ENCODE measurements around the gene ILK.

The ILK gene

DNA sequence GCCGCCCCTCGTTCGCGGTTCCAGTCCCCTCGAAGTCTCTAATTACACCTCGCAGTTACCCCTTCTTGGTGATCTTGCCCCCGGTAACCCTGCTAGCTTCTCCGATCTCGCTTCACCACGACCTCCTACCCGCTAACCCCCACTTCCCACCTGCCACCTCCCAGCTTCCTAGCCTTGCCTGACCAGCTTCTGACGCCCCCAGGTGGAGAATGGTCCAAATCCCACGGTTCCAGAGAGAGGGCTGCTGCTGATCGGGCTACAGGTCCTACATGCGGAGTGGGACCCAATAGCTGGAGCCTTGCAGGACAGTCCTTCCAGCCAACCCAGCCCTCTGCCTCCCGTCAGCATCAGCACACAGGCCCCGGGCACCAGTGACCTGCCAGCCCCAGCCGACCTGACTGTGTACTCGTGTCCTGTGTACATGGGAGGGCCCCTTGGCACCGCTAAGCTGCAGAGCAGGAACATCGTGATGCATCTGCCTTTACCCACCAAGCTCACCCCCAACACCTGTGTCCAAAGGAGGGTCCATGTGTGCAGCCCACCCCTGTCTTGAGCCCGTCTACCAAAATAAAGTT is 32.1 kb upstream of the ILK start:
- DNase-seq (ENCODE audit: extremely low spot score, insufficient read length, low read depth) (no peak), FAIRE-seq (no peak)

DNA sequence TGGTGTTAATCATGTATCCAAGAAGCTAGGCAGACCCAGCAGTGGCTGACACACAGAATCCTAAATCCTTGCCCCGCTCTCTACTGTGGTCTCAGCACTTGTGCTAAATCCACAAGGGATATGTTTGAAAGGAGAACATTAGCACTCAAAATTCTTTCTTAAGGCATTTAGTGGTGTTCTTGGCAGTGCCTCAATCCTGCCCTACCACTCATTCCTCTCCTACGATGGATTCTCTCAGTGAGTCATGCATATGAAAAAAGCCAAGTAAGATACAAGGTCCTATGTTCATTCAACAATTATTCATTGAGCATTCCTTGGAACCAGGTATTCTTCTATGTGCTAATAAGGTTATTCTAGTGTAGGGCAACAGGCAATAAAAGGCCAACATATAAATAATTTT is 31.4 kb upstream of the ILK start:
- FAIRE-seq, result no peak
- DNase-seq (ENCODE audit: extremely low spot score, insufficient read length, low read depth), result no peak

DNA sequence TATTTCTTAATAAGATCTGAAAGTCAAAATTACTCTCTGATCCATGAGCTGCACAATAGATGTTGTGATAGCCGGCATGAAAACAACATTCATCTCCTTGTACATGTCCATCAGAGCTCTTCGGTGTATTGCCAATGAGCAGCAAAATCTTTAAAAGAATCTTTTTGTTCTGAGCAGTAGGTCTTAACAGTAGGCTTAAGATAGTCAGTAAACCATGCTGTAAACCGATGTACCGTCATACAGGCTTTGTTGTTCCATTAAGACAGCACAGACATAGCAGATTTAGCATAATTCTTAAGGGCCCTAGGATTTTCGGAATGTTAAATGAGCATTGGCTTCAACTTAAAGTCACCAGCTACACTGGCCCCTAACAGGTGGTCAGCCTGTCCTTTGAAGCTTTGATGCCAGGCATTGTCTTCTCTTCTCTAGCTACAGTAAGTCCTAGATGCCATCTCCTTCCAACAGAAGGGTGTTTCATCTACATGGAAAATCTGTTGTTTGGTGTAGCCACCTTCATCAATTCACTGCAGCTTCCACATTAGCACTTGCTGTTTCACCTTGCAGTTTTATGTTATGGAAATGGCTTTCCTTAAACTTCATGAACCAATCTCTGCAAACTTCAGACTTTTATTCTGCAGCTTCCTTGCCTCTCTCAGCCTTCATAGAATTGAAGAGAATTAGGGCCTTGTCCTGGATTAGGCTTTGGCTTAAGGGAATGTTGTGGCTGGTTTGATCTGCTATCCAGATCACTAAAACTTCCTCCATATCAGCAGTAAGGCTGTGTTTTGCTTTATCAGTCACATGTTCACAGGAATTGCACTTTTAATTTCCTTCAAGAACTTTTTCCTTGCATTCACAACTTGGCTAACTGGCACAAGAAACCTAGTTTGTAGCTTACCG is 28.5 kb upstream of the ILK start:
- no peak for FAIRE-seq
- no peak for DNase-seq (ENCODE audit: extremely low spot score, insufficient read length, low read depth)

DNA sequence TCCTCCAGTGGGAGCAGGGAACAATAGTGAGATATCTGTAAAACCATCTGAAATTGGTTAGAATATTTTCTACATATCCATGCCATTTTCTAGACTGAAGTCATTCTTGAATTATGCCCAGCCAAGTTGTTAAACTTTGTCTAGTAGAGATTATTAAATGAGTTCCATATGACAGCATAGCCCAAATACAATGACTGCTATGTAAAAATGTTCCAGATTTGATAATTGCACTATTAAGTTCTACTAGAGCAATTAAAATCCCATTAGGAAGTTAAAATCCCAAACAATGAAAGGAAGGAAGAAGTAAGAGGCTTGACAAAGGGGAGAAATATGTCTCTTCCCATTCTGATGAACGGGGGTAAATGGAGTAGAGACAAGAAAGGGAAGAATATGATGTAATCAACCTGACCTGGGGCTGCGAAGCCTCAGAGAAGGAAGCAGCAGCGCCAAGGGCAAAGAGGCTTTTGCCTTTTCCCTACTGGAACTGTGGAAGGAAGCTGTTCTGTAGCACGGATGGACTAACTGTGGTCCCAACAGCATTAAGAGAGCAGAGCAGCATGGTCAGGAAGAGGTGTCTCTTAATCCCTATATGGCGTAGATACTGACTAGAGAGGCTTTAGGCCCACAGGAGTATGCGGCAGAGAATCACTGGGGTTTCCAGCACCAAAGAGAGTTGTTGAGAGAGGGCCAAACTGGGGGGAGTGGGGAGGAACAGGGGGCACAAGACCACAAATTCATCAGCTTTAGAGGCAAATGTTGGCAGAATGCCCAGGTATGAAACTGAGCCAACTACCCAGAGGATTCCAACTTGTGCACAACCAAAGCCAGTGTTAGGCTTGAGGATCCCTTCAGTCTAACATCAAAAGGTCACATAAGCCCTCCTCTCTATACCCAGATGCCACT is 26.9 kb upstream of the ILK start:
- DNase-seq (ENCODE audit: extremely low spot score, insufficient read length, low read depth), result no peak
- FAIRE-seq, result no peak

DNA sequence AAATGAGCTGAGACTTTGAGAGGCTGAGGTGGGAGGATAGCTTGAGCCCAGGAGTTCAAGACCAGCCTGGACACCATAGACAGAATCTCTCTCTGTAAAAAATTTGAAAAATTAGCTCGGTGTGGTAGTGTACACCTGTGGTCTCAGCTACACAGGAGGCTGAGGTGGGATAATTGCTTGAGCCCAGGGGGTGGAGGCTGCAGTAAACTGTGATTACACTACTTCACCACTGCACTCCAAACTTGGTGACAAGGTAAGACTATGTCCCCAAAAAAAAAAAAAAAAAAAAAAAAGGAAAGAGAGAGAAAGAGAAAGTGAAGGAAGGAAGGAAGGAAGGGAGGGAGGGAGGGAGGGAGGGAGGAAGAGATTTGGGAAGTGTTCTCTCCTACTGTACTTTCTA is 25.4 kb upstream of the ILK start:
- DNase-seq (ENCODE audit: extremely low spot score, insufficient read length, low read depth) (no peak), FAIRE-seq (no peak)

DNA sequence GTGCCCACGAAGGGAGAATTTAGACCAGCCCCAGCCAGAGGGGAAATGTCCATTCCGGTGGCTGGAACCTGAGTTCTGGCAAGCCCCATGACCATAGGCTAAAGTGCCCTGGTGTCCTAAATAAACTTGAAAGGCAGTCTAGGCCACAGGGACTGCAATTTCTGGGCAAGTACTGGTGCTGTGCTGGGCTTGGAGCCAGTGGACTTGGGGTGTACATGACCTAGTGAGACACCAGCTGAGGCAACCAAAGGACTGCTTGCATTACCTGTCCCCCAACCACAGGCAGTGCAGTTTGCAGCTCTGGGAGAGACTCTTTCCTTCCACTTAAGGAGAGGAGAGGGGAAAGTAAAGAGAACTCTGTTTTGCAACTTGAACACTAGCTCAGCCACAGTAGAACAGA is 23.9 kb upstream of the ILK start:
- FAIRE-seq, result no peak
- no peak for DNase-seq (ENCODE audit: extremely low spot score, insufficient read length, low read depth)

DNA sequence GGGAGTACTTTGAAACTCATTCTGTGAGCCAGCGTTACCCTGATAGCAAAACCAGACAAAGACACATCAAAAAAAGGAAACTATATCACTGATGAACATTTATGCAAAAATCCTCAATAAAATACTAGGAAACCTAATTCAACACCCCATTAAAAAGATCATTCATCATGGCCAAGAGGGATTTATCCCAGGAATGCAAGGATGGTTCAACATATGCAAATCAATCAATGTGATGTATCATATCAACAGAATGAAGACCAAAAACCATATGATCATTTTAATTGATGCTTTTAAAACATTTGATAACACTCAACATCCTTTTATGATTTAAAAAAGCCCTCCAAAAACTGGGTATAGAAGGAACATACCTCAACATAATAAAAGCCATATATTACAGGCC is 20.0 kb upstream of the ILK start:
- DNase-seq (ENCODE audit: extremely low spot score, insufficient read length, low read depth), result no peak
- FAIRE-seq, result no peak

DNA sequence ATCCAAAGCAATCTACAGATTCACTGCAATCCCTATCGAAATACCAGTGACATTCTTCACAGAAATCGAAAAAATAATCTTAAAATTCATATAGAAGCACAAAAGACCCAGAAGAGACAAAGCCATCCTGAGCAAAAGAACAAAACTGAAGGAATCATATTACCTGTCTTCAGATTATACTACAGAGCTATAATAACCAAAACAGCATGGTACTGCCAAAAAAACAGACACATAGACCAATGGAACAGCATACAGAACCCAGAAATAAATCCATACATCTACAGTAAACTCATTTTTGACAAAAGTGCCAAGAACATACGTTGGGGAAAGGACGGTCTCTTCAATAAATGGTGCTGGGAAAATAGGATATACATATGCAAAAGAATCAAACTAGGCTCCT is 19.0 kb upstream of the ILK start:
- no peak for FAIRE-seq

DNA sequence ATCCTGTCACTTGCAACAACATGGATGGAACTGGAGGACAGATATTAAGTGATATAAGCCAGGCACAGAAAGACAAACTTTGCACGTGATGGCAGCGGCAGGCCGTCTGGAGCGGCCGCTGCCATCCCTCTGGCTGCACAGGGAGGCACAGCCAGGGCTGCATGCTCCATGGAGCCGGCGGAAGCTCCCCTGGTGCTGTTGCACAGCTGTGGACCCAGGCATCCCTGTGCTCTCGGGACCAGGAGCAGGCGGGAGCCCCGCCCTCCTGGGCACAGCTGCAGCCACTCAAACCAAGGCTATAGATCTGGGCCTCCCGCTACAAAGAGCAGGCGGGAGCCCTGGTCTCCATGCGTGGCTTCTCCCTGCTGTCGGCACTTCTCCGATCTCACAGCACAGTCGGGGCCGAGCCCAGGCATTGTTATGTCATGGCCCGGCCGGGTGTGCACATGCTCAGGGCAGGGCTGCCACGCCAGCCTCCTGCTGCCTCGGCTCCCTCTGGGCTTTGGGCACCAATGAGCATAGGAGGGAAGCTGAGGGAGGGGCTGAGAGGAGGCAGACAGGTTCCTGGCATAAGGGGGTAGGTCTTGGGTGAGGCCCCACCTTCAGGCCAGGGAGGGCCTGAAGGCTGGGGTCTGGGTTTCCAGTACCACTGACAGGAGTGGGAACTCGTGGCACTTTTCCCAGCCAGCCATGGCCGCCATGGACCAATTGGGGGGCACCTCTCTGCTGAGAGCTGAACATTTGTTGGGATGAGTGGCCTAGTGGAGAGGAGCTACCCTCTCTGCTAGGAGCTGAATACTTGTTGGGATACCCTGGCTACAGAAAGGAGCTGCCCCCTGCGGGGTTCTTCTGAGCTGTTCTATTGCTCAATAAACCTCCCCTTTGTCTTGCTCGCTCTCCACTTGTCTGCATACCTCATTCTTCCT is 16.9 kb upstream of the ILK start:
- DNase-seq (ENCODE audit: extremely low spot score, insufficient read length, low read depth), result no peak
- FAIRE-seq, result no peak

More for the DNA sequence above, 19.0 kb upstream of the ILK start:
- no peak for DNase-seq (ENCODE audit: extremely low spot score, insufficient read length, low read depth)

DNA sequence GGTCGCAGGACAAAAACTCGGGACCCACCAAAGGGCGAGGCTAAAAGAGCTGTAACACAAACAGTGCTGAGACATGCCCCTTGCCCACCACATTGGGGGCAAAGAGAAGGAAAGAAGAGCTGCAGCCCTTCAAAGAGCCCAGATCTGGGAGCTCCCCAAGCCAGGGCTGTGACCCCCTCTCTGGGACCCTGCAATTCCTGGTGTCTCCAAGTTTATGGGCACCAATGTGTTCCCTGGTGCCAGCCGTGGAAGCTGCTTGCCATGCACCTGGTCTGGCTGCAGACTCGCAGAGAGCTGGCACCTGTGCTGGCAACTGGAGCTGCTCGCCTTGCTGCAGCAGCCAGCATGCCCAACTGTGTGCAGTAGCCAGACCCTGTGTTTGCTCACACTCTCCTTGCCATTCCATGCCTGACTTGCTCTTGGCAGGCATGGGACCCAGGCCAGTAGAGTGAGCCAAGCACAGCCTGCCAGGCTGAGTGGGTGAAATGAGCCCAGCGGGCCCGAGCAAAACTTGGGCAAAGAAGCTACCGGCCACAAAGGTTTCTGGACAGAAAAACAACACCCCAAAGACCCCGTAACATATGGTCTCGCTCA is 16.1 kb upstream of the ILK start:
- FAIRE-seq, result no peak
- DNase-seq (ENCODE audit: extremely low spot score, insufficient read length, low read depth), result no peak

DNA sequence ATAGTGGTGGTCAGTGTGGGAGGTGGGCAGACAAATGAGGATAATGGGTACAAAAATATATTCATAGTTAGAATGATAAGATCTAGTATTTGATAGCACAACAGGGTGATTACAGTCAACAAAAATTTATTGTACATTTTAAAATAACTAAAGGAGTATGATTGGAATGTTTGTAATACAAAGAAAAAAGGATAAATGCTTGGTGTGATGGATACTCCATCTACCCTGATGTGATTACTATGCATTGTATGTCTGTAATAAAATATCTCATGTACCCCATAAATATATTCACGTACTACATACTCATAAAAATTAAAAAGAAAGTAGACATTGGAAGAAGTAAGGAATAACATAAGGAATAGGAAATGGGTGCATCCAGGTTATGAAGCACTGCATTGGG is 15.6 kb upstream of the ILK start:
- FAIRE-seq, result no peak

DNA sequence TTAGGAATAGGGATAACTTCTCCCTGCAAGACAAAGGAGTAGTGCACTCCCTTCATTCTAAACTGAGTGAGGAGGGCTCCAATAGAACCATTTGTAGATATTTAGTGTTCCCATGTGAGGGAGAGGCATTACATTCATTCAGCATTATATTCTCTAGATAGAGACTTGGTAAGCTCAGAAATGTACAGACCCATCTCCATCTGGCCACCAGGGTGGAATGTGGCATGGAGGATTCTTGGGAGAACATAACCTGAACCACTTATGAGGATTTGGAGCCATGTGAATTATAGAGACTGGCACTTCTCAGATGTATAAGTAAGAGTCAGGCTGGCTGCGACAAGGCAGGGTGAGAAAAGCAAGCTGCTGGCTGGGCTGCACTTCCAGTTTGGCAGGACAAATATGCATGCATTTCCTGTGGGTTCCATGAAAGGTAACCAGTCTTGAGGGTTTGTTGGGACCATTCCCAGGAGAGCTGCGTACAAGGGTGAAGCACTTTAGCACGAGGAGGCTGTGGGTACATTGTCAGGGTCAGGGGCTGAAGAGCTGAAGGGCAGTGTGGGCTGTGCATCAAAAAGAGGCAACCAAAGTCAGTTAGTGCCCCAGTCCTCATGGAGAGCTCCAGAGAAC is 9.3 kb upstream of the ILK start:
- FAIRE-seq, result no peak
- DNase-seq (ENCODE audit: extremely low spot score, insufficient read length, low read depth), result no peak

More for the DNA sequence above, 15.6 kb upstream of the ILK start:
- DNase-seq (ENCODE audit: extremely low spot score, insufficient read length, low read depth), result no peak

DNA sequence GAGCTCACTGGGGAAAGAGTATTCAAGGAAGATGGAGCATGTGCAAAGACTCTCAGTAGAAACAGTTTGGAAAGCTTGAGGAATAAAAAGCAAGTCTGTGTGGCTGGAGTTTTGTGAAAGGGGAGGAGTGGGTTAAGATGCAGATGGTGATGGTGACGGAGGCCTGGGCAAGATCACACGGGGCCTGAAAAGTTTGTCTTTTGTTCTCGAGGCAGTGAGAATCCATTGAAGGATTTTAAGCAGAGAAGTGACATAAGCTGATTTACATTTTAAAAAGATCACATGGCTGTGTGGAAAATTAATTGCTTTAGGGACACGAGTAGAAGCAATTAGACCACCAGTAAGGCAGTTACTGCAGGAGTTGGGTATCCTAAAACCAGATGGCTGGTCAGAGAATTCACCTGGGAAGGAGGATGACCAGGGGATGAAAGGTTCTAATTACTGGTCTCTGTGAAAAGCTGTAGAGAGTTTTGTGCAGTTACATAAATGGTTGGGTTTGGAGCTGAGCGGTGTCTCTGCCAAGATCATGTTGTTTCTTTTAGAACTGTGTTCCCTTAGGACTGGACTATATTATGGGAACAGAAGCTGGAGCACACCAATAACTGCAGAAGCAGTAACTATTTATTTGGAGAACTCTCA is 7.2 kb upstream of the ILK start:
- DNase-seq (ENCODE audit: extremely low spot score, insufficient read length, low read depth) (no peak), FAIRE-seq (no peak)

DNA sequence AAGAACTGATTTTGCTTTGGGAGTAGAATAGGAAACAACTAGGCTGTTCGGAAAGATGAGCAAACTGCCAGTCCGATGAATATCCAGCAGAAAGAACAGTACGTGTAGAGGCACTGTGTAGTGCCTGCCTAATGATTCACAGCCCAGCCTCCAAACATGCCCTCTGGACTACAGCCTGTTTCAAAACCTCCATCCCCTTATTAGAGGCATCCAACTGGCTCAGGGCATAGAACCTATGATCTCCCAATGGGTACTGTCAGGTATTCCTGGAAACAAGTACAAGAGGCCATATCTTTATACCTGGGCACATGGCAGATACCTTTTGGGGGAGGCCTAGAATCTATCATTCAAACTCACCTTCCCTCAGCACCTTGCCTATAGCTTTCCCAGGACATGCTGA is 5.0 kb upstream of the ILK start:
- no peak for DNase-seq (ENCODE audit: extremely low spot score, insufficient read length, low read depth)
- FAIRE-seq, result no peak

DNA sequence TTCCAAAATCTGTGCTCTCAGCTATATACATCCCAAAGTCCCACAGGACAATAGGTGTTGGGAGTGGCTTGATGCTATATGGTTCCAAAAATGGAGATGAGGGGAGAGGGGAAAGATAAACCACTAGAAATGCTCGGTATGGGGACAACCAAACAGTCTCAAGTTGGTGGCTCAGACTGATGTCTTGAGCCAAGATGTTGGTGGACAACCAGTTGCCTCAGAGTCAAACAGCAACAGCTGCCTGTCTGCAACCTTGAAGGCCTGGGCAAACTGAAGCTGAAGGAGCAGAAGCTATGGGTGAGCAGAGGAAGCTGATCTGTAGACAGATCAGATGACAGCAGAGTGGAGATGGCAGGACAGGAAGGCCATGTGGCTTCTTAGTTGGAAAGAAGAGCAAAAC is 4.1 kb upstream of the ILK start:
- FAIRE-seq (no peak), DNase-seq (ENCODE audit: extremely low spot score, insufficient read length, low read depth) (no peak)

DNA sequence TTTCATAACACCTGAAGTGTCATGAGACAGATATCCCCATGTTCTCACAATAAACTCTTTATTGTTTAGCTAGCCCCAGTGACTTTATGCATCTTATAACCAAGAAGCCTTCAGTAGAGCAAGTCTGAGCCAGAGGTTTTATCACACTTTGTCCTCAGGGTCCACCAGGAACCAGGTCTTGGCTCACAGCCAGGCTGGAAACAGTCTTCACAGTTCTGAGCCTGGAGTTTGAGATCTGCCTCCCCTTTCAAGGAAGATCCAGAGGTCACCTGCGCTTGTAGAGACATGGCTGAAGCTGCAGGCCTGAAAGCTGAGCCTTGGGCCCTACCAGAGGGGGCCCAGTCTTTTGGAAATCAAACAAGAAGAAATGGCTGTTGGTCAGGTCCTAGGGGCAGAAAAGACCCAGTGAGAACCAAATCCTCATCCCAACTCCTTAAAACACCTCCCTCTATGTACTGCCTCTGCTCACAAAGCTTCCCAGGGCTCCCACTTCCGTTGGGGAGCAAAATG is 3.6 kb upstream of the ILK start:
- FAIRE-seq (no peak), DNase-seq (ENCODE audit: extremely low spot score, insufficient read length, low read depth) (no peak)

DNA sequence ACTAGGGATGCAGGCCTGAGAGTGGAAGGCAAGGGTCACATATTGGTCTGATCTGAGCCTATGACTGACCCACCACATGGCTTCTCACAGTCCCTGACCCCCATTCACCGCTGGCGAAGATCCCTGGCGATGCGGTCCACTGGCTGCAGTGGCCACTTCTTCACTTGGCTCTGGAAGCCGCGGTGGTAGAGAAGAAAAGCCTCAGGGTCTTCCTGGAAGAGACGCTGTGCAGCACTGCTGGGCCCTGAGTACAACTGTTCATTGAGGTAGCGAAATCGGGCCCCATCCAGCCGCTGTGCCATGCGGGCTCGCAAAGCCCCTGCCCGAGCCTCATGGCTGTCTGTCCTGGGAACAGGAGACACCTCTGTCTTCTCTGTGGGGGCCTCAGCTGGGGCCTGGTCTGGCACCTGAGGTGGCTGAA is 2.5 kb upstream of the ILK start:
- FAIRE-seq (no peak), DNase-seq (ENCODE audit: extremely low spot score, insufficient read length, low read depth) (no peak)

Data from GM18507 (cell line).